GM19351 (cell line): Measurements from ENCODE around the gene MEX3D.

Source experiments
- ATAC-seq: cut with Tn5 transposase; IDR thresholded peaks from one replicate; pipeline ENCODE4 v1.9.1; 2021; ENCODE audit warnings: mild to moderate bottlenecking, moderate library complexity; ENCODE audit not compliant: unreplicated experiment

Gene MEX3D

DNA sequence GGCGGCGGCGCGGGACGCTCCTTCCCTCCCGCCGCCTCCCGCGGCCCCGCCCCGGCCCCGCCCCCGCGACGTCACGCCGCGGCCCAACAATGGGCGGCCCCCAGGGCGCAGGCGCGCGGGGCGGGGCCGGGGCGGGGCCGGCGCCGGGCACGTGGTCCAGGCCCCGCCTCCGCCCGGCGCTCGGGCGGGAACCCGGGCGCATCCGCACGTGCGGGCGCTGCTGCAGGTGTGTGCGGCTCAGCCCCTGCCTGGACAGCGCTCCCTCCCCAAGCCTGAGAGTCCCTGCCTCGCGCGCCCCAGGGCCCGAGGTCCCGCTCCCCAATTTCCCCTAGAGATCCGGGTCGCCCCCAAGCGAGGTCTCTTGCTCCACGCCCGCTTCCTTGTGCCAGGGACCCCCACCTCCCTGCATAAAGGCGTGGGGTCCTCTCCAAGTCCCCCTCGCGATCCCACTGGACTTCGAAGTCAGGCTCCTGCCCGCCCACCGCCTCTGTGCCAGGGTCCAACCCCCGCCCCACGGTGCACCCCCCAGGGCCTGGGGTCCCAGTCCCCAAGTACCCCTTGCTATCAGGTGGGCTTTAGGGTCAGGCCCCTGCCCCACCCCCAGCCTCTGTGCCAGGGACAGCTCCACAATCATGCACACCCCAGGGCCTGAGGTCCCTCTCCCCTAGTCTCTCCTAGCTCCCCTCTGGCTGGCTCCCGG, at the start of gene MEX3D:
TSS of gene MEX3D (minus strand) at position 6 of the 700 bp plus-strand sequence. CDS start 267 bp downstream, outside the sequence.
- ATAC-seq: no peak

DNA sequence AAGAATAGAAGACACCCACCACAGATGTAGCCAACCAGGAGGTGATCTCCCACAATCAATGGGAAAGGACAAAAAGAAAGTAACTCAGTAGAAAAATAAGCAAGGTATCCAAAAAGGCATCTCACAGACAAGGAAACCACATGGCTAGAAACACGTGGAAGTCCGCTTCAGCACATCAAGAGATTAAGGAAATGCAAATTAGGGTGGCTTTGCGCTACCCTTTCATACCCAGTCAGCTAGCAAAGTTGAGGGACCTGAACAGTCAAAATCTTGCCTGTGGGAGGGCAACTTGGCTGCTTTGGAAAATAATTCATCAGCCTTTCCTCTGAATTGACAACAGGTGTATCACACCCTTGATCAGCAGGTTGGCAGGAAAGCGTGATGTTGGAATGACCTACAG, 48.8 kb upstream of the MEX3D start:
- no peak for ATAC-seq

DNA sequence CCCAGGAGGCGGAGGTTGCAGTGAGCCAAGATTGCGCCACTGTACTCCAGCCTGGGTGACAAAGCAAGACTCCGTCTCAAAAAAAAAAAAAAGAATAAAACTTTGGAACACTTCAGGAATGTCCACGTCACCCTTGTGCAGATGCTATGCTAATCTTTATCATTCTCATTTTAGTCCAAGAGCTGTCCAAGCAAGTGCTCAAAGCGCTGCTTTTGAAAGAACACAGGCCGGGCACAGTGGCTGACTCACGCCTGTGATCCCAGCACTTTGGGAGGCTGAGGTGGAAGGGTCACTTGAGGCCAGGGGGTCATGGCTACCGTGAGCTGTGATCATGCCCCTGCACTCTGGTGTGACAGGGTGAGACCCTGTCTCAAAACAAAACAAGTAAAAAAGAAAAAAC, 48.3 kb upstream of the MEX3D start:
- no peak for ATAC-seq

DNA sequence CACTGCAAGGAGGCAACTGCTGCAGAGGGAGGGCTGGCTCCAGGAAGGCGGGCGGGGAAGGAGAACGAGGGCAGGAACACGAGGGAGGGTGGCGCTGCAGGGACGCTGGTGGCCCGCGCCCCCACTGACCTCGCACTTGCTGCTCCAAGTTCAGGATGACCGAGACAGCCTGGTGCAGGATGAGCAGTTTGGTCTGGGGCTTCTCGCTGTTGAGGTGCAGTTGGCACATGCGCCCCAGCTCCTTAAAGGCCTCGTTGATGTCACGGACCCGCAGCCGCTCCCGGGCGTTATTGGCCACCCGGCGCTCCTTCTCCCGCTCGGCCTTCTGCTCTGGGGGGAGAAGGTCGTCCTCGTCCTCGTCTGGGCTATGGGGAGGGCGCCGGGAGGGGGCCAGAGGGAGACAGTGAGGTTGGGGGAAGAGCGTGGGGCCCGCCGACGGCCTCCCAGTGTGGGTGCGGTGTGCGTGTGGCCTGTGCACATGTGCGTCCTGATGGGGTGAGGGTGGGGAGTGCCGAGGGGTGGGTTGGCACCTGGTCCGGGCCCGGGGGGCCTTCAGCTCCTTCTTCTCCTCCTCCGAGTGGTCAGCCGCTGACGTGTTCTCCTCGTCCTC, 47.1 kb upstream of the MEX3D start:
- no peak for ATAC-seq

DNA sequence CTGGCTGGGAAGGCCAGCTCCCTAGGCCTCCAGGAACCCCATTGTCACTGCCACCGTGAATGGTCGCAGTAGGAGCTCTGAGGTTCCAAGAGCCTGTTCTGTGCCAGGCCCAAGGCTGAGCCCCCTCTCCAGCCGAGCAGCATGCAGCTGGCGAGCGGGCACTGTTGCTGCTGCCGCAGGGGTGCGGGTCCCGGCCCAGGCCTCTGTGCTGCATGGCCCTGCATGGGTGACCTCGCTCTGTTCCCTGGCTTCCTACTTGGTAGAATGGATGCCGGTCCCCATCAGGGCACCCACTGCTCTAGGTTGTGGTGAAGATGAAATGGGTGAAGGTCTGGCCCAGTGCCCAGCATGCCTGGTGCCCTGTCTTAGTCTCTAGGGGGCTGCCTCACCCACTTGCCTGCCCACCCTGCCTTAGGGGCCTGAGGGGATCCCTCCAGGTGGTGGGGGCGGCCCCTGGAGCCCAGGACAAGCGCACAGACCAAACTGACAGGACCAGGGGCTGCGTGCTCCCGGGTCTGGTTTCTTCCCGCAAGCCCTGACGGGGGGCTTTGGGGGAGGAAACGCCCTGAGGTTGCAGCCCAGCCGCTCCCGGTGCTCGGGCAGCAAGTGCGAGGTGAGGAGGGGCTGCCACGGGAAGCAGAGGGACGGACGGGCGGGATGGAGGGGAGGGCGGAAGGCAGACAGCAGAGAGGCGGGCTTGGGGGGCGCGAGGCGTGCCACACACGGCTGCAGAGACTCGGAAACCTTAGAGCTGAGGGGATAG, 45.9 kb upstream of the MEX3D start:
- no peak for ATAC-seq

DNA sequence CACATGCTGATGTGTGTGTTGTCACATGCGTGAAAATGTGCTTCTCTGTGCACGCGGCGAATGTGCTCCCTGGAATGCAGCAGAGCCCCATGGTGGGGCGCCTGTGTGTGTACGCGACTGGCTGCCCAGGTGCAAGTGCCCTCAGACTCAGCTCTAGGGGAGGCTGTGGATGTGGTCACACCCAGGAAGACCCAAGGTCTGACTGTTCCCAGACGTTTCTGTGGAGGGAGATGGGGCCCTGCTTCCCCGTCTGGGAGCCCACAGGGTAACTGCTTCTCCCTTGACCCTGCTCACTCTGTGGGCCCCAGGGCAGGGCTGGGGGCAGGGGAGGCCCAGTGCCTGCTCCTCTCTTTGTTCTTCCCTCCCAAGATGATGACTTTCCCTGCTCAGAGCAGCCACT, 45.0 kb upstream of the MEX3D start:
- ATAC-seq: no peak

DNA sequence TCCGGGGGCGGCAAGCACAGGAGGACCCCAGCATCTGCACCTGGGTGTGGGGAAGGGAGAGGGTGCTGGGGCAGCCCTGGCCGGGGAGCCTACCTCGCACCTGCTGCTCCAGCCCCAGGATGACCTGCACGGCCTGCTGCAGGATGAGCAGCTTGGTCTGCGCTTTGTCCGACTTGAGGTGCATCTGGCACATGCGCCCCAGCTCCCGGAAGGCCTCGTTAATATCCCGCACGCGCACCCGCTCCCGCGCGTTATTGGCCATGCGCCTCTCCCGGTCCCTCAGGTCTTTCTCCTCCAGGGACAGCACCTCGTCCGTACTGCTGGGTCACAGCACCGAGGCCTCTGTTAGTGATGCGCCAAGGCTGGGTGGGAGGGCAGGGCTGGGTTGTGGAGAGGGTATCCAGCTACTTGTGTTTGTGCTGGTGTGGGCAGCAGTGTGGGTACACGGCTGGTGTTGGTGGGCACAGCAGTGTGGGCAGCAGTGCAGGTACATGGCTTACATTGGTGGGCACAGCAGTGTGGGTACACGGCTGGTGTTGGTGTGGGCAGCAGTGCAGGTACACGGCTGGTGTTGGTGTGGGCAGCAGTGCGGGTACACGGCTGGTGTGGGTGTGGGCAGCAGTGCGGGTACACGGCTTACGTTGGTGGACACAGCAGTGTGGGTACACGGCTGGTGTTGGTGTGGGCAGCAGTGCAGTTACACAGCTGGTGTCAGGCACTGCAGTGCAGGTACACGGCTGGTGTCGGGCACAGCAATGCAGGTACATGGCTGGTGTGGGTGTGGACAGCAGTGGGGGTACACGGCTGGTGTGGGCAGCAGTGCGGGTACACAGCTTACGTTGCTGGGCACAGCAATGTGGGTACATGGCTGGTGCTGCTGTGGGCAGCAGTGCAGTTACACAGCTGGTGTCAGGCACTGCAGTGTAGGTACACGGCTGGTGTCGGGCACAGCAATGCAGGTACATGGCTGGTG, 44.3 kb upstream of the MEX3D start:
- ATAC-seq: no peak

DNA sequence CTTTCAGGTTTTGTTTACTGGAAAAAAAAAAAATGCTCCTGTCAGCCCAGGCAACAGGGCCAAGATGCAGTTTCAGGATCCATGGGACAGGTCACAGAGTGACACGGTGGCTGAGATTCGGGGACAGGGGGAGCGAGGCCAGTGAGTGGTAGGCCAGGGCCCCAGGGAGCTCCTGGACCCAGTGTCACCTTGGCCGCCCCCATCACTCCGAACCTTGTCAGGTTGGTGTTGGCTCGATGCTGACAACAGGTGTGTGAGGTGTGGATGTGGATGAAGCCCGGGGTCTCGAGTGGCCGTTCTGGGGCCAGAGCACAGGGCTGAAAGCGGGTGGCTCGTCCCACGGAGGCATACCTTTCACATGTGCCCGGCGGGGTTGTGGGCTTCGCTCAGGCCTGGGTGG, 43.2 kb upstream of the MEX3D start:
- no peak for ATAC-seq

DNA sequence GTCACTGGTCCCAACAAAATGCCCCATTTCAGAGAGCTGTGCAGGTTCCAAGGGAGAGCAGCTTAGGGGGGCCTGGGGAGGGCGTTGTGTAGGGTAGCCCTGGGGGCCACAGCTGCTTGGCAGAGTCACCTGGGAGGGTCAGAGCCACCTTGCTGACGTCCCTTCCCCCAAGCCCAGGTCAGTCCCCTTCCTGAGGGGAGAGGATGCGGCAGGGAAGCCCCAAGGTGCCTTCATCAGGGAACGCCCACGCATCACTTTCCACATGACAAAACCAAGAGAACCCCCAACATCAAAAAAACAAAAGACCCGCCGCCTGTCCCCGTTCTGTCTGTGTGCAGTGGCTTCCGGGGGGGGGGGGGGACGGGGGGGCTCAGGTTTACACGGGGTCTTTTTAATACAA, 42.5 kb upstream of the MEX3D start:
- ATAC-seq: no peak

DNA sequence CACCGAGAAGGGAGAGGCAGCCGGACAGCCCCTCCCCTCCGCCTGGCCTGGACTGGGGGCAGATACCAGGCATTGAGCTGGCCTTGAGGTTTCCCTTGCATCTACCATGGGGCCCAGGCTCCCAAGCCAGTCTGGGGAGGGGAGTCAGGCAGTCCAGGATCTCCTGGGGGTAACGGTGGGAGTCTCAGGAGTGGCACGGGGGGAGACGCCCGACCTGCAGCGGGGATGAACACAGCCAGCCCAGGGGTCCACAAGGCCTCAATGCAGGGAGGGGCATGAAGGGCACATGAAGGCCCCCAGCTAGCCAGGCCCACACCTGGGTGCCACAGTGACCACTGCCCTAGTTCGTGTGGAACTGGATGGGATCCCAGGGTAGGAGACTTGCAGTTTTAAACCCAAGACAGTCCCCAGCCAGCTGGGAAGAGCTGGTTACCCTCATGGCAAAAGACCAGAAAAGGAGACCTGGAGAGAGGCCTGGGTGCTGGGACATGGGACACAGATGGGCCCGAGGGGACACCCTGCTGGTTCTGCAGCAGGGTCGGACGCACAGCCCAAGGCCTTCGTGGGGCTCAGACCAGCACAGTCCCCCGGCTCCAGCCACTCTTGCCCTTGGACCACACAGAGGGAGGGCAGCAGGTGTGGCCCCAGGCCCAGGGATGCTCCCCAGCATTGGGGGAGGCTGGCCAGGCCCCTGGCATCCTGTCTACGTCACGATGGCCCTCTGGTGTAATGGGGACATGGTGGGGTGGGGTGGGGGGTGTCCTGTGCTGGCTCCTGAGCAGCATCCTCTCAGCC, 41.8 kb upstream of the MEX3D start:
- no peak for ATAC-seq

DNA sequence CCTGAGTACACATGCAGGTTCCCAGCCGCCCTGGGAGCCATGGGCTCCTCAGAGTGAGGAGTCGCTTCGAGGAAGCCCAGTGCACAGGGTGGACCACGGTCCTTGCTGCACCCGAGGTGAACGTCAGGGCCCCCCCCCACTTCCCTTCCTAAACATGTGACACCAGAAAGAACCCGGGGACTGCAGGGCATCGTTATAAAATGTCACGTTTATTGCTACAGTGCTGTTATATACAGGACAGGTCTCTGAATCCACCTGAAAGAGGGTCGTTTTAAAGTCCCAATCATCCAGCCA, 40.9 kb upstream of the MEX3D start:
- no peak for ATAC-seq

DNA sequence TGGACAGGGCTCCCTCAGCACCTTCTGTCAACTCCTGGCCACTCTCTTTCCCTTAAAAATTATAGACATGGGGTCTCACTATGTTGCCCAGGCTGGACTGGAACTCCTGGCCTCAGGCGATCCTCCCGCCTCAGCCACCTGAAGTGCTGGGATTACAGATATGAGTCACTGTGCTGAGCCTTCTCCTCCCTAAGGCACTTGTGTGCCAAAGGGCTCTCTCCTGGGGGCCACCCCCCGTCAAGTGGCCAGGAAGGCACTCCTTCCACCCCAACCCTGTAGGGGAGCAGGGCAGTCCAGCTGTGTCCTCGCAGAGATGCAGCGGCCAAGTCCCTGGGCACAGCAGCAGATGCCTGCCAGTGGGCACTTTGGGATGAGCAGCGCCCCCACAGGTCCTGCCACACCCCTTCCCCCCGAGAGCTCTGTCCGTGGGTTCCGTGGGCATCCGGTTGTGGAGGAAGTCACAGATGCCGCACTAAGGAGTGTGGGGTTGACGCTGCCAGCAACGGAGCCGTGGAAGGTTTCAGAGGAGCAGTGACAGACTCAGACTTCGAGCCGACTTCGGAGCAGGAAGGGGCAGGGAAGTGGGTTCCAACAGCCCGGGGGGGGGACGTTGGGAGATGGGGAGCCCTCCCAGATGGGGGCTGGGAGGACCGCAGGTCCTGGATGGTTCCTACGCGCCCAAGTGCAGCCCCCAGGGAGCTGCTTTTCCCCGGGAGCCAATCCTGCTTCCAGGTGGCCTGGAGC, 40.4 kb upstream of the MEX3D start:
- ATAC-seq: no peak

DNA sequence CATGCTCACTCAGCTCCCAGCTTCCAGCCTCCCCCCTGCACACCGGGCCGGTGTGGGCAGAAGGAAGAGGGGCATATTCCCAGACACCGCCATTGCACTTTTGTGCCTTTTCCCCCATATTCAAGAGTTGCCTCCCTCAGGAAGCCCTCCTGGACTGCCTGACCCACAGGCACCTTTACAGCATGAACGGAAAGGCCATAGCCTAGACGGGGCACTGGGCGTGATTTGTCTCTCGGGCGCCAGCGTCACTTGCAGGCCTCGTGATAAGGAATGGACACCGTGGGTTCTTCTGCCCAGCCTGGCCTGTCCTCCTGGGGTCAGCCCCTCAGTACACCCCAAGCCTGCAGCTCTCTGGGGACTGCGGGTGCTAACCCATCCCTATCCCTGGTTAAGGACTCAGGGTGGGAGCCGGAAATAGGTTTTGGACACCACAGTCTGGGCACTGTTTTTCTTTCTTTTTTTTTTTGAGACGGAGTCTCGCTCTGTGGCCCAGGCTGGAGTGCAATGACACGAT, 38.1 kb upstream of the MEX3D start:
- no peak for ATAC-seq

DNA sequence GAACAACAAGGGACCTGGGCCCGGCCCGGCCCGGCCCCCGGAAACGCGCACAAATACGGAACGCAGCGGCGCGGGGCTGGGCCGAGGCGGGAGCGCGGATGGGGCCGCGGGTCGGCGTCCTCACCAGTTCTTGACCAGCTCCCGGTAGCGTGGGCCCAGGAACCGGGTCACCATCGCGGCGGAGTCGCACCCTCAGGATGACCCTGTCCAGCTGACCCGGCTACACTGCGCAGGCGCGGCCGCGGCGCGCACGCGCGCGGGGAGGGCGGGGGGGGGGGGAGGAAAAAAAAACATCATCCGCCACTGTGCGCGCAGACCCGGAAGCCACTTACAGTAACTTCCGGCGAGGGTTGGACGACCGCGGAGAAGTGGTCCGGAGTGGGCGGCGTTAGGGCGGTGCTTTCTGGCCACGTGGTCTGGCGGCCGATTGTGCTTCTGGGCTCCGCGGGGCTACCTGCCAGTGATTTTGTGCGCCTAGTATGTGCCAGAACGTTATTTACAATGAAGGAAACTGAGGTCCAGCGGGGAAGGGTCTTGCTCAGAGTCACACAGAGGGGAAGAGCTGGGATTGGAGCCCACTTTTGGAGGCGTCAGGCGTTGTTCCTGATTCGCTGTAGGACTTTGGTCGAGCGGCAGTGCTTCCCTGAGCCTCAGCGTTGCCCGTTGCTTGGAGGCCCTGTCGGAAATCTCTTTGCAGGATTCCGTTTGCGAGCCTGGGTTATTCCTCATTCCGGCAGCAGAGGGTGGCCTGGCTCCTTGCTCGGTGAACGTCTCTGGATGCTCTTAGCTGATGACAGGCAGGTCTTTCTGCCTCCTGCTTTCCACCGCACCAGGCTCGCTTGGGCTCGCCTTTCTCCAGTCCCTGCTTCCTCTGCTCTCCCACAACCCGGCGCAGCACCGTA, 37.4 kb upstream of the MEX3D start, which contains the start of gene UQCR11:
TSS of gene UQCR11 (minus strand) at position 227 of the 902 bp plus-strand sequence. CDS start at position 174, 53 bp downstream.
- ATAC-seq: peak; percentile 91

DNA sequence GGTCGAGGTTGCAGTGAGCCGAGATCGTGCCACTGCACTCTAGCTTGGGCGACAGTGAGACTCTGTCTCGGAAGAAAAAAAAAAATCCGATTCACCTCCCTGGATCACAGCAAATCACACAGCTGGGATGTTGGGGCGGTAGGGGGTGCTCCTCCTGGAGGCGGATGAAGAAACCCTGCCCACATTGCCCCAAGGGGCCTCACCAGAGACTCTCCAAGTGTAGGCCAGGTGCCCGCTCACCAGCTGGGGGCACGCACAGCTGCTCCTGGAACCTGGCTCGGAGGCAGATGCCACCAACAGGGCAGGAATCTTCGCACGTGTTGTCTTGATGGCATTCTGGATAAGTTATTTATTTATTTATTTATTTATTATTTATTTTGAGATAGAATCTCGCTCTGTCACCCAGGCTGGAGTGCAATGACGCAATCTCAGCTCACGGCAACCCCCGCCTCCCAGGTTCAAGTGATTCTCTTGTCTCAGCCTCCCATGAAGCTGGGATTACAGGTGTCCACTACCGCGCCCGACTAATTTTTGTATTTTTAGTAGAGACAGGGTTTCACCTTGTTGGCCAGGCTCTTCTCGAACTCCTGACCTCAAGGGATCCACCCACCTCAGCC, 34.1 kb upstream of the MEX3D start:
- ATAC-seq: no peak

DNA sequence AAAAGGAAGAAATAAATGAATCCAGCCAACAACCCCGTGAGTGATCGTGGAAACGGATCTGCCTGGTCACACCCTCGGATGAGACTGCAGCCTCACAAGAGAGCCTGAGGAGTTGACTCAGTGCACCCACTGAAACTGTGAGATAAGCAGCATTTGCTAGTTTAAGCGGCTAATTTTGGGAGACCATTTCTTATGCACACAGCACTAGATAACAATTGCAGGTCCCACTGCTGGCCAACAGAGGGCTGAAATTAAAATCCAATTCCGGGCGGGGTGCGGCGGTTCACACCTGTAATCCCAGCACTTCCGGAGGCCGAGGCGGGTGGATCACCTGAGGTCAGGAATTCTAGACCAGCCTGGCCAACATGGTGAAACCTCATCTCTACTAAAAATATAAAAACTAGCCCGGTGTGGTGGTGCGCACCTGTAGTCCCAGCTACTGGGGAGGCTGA, 33.5 kb upstream of the MEX3D start:
- no peak for ATAC-seq

DNA sequence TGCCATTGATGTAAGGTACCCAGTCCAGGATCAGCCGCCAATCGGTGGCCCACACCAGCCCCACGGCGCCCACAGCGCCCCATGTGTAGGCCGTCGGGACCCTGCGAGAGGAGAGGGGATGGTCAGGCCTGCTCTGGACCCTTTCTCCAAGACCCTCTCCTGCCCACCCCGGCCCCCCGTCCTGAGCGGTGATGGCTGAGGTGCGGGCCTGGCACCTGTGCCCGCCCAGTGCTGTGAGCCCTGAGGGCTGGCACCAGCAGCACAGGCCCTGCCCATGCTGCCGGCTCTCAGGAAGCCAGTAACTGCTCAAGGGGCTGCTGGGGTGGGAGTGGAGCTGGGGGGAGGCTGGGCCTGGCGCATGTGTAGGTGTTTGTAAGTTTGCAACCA, 31.3 kb upstream of the MEX3D start:
- ATAC-seq: no peak
